ENCODE results near the gene PTCSC3.

- no peak for TF ChIP-seq CTCF (conservative IDR thresholded peaks at IDR 0.05; ENCODE audit: low read depth, low read length)
- no peak for TF ChIP-seq EZH2 (IDR thresholded peaks at IDR 0.05; ENCODE audit: low read length, unreplicated experiment)
- TF ChIP-seq EZH2phosphoT487 (IDR thresholded peaks at IDR 0.05; ENCODE audit: borderline replicate concordance, low read length): no peak
Observed at GRCh38 chr14:36129181-36129580, 47.3 kb downstream of the PTCSC3 start.
